NCI-H2029 (cell line): ENCODE results near the gene SPR.
A peak's percentile ranks its signal among the peaks of the same experiment; 100 is the strongest.
"Not testable (repeated sequence)": the region's sequence is repeated elsewhere in the genome, so short reads cannot be mapped to it uniquely, and the experiment has no call there.

ENCODE experiments used
- DNase-seq: peaks from one replicate; lab custom pipeline; 2025; lab: John Stamatoyannopoulos, UW

The SPR gene

DNA sequence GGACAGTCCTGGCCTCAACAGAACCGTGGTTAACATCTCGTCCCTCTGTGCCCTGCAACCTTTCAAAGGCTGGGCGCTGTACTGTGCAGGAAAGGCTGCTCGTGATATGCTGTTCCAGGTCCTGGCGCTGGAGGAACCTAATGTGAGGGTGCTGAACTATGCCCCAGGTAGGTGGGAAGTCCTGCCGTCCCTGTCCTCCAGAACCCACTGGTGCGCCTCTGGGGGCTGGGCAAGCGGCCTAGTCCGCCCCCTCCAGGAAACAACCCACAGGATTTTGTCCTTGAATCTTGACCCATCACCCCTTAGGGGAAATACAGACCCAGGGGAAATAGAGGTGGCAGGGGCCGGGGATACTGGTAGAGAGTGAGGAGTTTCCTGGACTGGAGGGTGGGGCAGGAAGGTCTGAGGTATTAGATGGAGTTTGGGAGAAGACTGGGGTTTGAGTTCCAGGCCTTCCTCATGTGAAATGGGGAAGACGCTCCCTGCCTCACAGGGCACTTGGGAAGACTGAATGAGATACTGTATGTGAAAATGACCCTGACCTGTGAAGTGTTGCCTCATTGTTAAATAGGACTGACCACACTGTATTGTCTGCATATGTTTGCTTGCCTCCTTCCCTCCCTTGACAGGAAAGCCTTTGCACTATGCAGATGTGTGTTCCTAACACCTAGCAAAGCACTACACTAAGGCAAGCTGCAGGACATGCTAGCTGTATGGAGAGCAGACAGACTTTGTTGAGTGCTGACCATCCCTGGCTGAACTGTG lies 1.4 kb downstream of the SPR start:
- no peak for DNase-seq

DNA sequence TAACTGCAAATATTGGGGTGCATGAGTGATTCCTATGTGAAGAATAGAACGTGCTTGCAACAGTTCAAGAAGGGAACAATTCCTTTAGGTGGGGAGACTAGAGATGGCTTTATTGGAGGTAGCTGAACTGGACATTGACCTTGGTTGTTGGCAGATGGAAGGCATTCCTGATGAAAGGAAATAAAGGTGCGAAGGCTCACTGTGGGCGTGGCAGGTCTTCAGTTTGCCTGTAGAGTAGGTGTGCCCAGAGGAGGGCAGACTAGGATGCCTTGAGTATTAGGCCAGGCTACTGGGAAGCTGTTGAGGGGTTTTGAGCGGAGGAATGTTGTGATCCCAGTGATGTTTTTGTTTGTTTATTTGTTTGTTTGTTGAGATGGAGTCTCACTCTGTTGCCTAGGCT lies 2.8 kb downstream of the SPR start:
- no peak for DNase-seq

DNA sequence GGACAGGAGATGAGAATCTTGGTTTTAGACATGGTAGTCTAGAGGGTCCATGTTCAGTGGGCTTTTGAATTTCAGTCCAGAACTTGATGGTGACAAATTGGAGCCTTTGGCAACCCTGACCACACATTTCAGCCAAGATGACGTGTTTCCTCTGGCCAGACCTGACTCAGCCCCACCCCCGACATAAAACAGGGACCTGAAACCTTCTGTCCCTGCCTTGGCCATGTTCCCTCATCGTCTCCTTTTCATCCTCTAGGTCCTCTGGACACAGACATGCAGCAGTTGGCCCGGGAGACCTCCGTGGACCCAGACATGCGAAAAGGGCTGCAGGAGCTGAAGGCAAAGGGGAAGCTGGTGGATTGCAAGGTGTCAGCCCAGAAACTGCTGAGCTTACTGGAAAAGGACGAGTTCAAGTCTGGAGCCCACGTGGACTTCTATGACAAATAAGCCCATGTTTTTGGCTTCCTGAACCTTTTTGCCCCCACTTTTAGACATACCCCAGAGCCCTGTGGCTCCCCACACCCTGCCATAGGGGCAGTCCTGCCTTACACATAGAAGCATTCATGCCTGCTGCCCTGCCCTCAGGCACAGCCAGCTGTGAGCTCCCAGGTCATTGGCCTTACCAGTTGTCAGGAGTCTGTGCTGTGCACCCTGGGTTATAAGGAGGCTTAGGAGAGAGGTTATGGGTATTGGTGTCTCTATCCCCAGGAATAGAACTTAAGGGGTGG lies 4.0 kb downstream of the SPR start:
- no peak for DNase-seq

DNA sequence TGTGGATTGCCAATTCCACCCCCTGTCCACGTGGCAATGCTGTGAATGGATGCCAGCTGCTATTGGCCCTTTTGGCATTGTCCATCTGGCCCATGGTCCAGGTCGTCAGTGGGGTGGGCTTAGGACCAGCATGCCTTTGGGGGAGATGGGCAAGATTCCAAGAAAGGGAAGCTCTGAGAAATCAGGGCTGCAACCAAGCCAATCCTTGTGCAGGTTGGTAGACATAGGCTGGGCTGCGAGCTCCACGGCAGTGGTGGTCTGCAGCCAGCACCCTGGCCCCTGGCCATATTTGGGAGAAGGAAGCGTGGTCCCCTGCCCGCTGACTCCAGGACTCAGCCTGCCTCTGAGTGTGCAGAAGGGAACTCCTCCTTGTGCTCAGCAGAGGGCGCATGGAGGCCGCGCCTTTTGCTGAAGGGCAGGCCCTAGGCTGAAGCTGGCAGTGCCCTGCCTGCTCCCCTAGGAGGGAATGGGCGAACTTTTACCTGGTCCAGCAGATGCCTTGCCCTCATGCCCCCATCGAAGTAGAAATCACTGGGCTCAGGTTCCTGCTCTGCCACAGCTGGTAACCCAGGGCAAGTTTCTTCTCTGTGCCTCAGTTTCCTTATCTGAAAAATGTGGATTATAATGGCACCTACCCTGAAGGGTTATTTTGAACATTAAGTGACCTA lies 5.4 kb downstream of the SPR start:
- peak; percentile 31 for DNase-seq

DNA sequence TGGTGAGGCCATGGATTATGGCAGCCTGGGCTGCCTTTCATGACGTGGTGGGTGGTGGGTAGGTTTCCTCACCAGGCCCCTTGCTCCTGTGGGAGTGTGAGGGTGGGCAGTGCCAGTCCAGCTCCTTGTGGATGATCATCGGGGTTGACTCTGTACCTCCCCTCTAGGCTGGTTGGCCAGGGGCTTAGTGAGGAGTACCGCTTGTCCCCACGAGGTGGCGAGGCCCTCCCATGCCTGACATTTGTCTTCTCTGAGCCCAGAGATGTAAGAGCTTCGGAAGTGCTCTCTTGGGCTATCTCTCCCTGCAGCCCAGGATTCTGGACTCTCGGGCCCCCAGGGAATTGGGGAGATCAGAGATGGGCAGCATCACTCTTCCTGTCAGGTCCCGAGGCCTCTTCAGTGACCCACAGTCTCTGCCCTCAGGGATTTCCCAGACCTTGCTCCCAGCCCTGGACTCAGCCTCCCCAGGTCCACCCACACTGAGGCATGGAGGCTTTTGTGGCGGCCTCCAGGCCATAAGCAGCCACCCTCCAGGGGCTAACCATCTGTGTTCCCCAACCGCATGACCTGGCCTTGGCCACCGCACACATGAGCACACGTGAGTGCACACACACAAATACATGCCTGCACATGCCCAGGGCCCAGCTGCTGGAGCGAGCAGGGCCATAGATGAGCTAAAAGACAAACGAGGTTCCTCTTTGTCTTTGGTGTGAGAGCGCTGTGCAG lies 6.5 kb downstream of the SPR start:
- no peak for DNase-seq

DNA sequence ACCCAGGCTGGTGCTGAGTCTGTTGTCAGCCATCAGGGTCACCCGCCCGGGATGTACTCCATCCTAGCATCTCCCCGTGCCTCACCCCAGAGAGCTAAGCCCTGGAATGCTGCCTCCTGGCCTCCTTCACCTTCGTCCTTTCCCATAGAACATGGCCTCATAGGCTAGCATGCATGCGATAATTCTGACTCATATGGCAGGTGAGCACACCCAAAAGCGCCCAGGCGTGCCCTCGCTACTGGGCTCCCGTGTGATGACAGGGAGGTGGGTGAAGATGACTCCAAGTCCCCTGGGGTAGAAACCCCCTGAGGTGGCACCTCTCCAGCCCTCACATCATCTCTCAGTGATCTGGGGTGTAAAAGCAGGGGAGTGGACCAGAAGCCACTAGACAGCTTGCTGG lies 7.3 kb downstream of the SPR start:
- DNase-seq, result no peak

DNA sequence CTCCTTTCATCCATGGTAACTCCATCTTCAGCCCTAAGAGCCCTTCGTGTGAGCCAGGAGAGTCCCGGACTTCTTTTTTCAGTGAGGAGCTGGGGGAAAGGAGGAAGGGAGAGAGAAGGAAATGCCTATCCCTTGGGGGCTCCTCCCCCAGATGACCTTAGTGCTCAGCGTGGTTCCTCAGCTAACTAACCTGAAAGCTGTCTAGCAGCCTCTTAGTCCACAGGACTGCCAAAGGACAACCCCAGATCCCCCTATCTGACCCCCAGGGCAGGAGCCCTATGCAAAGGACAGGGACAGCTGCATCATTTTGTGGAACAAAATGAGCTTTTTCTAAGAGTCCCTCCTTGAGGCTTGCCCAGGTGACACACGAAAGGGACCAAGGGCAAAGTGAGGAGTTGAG lies 7.9 kb downstream of the SPR start:
- DNase-seq, result no peak

DNA sequence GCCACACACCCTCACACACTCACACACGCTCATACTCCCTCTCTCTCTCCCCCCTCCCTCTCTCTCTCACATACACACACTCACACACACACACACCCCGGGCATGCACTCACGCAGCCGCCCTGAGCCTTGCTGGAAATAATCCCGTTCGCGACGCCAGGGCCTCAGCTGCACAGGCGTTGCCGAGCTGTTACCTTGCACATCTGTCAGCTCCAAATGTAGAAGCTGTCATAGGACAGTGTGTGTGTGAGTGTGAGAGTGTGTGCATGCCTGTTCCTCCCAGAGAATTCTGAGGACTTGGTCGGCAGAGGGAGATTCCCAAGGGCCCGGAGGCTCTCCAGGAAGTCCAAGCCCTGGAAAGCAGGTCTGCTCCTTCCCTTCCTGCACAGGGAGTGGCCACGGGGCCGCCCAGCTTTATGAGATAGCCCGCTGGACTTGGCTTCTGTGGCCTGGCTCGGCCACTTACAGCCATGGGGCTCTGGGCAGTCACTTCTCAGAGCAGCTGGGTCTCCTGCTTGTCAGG lies 8.6 kb downstream of the SPR start:
- no peak for DNase-seq

DNA sequence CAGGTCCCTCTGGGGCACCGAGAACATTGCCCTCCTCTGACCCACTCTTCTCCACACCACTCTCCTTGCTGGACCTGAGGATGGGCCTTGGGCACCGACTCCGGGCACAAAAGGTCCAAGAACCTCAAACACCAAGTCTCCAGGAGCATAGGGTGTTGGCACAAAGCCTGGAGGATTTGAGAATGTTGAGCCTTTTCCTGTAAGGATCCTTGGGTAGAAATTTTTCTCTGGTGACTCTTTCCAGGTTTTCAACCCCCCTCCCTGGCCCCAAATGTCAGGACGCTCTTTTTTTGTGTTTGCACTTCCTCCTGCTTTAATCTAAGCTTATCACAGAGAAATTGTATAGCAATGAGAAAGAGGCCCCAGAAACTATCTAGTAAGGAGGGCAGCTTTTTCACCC lies 9.2 kb downstream of the SPR start:
- no peak for DNase-seq

DNA sequence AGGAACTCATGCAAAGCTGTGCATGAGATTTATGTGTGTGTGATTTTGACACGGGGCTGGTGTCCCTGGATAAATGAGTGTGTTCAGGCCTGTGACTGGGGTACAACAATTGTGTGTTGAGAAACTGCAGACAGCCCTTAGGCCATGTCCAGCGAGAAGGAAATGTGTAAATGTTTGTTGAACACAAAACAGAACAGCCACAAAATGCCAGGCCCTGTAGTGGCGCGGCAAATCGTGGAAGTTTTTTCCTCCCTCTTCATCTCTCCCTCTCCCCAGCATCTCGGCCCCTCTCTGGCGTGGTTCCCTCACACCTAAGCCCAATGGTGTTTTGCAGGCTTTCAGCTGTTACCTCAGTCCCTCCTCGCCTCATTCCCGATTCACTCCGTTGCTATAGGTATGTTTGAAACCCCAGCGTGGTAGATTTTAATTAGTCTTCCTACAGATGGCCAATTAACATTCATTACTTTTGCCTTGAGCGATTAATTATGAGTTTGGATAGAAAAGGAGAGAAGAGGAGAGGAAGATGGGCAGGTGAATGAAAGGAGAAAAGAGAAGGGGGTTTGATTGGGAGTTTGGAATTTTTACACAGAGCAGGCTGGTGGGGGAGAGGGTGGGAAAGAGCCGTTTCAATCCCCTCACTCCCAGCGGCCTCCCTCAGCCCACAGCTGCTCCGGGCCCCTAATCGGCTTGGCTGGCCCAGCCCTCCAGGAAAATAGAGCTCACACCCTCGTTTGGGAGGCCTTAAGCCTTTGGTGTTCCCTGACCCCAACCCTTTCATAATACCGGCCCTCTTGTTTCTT lies 10.8 kb downstream of the SPR start:
- no peak for DNase-seq

DNA sequence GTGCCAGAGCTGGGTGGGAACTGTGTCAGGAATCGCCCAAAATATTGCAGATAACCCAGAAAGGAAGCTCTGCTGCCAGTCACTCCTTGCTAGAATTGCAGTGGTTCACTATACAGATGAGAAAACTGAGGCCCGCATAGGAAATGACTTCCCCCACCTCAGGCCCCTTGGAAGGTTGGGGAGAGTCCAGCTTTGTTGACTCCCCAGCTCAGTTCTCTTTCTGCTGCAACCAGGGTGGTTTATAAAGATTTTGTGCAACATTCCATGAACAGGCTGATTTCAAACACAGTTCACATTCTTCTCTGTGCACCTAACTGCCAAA lies 11.3 kb downstream of the SPR start:
- DNase-seq, result no peak

DNA sequence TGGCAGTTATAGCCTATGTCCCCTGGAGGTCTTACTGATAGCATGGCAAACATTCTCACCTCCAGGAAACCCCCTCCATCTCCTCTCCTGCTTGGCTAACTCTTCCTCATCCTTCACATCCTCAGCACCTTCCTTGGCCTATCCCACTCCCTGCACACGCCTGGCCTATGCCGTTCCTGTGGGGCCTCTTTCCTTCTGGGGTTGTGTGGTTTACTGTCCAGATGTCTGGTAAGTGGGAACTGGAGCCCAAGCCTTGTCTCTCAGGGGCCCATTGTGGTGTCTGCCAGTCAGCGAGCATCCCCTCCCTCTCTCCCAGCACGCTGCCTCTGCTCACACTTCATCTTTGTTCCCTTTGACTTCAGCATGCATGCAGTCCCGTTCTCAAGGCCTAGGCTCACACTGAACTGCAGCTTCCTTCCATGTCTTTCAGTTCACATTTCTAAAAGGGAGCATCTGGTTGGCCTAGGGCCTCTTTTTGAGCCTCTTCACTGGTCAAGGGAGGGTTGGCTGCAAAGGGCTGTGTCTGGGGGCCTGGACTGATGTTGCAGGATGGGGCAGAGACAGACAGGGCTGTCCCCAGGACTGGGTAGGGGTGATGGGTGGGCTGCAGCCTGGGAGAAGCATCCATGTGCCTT lies 13.1 kb downstream of the SPR start:
- no peak for DNase-seq

DNA sequence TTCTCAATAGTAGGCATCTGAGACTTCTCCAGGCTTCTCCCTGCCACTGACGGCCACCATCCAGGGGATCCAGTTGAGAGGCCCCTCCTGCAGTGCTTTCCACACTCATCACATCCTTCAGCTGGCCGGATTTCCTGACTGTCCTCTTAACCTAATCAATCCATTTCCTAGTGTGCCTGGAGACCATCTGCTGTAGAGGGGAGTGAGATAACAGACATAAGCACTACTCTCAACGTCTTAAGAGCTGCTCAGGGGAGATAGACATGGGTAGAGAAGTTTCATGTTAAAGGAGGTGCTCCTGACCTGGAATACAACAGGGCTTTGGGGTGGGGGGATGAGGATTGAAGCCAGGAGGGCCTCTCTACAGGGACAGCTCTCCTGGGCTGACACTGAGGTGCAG lies 14.2 kb downstream of the SPR start:
- no peak for DNase-seq

DNA sequence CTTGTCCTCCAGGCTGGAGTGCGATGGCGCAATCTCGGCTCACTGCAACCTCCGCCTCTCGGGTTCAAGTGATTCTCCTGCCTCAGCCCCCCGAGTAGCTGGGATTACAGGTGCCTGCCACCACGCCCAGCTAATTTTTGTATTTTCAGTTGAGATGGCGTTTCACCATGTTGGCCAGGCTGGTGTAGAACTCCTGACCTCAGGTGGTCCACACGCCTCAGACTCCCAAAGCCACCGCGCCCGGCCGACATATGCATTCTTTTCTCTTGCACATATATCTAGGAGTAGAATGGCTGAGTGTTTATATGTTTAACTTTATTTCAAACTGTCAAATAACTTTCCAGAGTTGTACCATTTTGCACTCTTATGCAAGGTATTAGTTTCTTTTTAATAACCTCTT lies 20.2 kb downstream of the SPR start:
- DNase-seq, result not testable (repeated sequence)

DNA sequence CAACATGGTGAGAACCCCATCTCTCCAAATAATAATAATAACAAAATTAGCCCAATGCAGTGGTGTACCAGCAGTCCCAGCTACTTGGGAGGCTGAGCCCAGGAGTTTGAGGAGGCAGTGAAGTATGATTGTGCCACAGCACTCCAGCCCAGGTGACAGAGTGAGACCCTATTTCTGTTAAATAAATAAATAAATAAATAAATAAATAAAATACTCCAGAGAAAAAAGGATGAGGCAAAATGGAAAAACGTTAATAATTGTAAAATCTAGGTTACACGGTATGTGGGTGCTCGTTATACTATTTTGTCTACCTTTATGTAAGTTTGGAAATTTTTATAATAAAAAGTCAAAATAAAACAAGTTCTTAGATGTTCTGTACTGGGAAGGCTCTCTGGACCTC lies 21.5 kb downstream of the SPR start:
- DNase-seq, result no peak

DNA sequence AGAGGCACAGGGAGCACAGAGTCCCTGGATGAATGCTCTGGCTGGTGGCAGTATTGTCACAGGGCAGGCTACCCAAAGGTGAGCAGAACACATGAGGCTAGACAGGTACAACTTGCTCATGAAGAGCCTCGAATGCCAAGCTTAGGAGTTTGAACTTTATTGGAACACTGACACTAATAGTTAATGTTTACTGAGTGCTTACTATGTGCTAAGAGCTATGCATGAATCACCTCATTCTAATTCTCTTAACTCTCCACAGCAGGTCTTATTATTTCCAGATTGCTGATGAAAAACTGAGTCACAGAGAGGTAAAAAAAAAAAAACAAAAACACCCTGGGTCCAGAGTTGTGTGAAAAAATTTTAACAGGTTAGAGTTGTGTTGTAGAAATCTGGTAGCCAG lies 24.0 kb downstream of the SPR start:
- no peak for DNase-seq

DNA sequence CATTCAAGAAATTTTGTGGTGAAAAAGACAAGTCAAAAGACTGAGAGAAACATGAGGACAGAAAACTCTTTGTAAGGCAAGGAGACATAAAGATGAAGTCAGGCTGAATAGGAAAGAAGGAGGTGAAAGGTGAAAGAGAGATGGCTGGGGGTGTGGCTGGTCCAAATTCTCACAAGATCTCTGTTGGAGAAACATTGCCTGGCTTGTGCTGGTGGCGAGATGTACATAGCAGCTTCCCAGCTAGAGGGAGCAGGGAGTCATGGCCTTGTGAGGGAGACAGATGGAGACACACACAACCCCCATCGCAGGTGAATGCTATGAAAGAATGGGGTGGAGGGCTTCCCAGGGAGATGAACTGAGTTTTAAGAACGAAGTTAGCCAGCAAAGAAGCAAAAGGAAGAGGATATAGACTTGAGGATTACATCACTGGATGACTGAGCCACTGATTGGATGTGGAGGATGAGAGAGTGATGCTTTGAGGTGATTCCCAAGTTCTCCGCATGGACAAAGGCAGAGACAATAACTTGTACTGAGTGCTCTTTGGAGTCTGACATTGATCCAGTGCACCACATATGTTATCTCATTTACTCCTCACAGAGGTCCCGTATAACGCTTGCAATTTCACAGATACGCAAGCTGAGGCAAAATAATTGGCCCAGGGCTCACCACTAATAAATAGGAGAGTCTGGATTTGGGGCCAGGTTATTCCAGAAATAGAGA lies 26.4 kb downstream of the SPR start:
- DNase-seq, result no peak

DNA sequence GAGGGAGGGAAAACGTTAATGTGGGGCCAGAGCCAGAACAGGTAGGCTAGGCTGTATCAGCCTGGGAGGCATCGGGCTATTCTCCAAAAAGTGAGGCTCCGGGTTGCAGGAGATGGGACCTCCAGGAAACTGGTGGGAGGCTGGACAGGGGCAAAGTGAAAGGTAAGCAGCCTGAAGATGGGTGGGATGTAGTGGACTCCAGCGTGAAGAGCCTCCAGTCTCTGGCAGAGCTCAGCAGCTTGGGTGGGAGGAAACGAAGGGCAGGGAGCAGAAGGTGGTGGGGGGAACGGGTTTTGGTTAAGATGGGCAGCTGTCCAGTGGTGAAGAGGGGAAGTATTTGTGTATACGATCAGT lies 27.0 kb downstream of the SPR start:
- no peak for DNase-seq

DNA sequence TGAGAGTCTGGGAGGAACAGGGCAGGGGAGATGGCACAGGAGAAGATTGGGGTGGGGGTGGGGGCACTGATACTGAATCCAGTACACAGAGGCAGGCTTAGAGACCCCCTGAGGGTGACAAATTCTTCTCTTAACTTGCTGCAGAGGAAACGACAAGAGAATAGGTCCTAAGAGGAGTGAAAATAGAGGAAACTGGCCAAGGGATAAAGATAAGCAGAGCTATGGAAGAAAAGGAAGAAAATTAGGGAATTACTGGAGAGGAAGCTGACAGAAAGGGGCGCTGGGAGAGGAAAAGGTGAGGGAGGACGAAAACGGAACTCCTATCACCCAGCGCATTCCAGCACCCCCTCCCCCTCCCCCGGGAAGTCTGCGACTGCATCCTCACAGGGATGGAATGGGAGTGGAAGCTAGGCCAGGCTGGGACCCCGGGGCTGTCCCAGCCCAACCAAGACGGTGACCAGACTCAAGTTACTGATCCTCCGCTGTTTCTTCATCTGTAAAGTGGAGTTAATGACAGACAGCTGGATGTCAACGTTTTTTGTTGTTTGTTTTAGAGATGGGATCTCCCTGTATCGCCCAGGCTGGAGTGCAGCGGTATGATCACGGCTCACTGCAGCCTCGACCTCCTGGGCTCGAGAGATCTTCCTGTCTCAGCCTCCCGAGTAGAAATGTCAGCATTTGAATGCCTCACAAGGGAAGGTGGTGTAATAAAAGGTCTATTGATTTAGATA lies 27.5 kb downstream of the SPR start:
- no peak for DNase-seq

DNA sequence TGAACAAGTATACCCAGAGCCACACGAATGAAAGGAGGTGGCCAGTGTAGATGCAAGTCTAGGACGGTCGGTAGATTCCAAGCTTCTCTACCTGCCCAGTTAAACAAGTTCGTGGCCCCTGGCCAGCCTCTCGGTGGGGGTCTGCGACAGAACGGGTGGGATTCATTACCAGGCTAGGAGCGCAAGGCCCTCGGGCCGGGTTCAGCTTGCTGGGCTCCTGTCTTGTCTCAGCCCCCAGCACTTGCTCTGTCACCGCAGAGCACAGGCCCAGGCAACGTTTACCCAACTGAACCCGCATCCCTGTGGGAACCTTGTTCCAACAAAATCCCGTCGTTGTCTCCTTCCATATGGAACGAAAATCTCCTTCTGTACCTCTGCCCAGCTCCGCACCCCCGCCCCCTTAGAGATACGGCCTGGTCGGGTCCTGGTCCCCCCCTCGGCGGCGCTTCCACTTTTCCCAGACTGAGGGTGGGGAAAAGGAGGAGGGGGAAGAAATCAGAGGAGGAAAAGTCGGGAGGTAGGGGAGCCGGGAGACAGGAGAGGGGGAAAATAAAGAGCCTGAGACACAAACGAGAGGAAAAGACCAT lies 28.2 kb downstream of the SPR start:
- DNase-seq, result no peak
